Adrenal gland (tissue), 5 donors: ENCODE data around the gene ABHD15.

ENCODE experiments used
- POLR2A ChIP-seq, 2 donors: fragments of 450-650 bp; IDR thresholded peaks; one replicate each; pipeline ENCODE4 v1.6.1; 2017; ENCODE audit warnings: antibody characterized with exemption in 2 of 2, mild to moderate bottlenecking in 2 of 2, moderate library complexity in 1 of 2
- TF ChIP-seq, protein P1 (sequence below), 6 experiments: fragments of 450-650 bp in 4 of 6; fragments of 200-600 bp in 2 of 6; sonication (generic) in 1 of 6; IDR thresholded peaks; 1 replicate in 5 of 6; 2 replicates in 1 of 6; pipeline versions ENCODE4 v1.5.1 to v1.8.0; 2016 to 2021; ENCODE audit warnings: antibody characterized with exemption in 6 of 6, mild to moderate bottlenecking in 2 of 6, moderate library complexity in 1 of 6
- donor health status: DM: no; HTN: no; CAD: no.

GRCh38 chr17:29570521-29570920, 3.7 kb upstream of the ABHD15 start:
- TF ChIP-seq, protein P1, sequence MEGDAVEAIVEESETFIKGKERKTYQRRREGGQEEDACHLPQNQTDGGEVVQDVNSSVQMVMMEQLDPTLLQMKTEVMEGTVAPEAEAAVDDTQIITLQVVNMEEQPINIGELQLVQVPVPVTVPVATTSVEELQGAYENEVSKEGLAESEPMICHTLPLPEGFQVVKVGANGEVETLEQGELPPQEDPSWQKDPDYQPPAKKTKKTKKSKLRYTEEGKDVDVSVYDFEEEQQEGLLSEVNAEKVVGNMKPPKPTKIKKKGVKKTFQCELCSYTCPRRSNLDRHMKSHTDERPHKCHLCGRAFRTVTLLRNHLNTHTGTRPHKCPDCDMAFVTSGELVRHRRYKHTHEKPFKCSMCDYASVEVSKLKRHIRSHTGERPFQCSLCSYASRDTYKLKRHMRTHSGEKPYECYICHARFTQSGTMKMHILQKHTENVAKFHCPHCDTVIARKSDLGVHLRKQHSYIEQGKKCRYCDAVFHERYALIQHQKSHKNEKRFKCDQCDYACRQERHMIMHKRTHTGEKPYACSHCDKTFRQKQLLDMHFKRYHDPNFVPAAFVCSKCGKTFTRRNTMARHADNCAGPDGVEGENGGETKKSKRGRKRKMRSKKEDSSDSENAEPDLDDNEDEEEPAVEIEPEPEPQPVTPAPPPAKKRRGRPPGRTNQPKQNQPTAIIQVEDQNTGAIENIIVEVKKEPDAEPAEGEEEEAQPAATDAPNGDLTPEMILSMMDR (IDR thresholded peaks at IDR 0.05) = no peak
- TF ChIP-seq POLR2A (IDR thresholded peaks at IDR 0.05) = no peak
